ENCODE measurements around the gene MAX.
"Not testable (repeated sequence)": the region's sequence is repeated elsewhere in the genome, so short reads cannot be mapped to it uniquely, and the experiment has no call there.

Gene MAX

GRCh38 chr14:65032319-65032718 is 70.0 kb downstream of the MAX start:
- no peak for TF ChIP-seq CTCF (IDR thresholded peaks at IDR 0.05; ENCODE audit: low read depth, low read length)

GRCh38 chr14:65031321-65031720 is 71.0 kb downstream of the MAX start:
- DNase-seq (ENCODE audit: extremely low read depth, low read depth) = not testable (repeated sequence)

More at GRCh38 chr14:65032319-65032718, 70.0 kb downstream of the MAX start:
- no peak for DNase-seq (ENCODE audit: extremely low read depth, low read depth)

- TF ChIP-seq CTCF (IDR thresholded peaks at IDR 0.05; ENCODE audit: low read depth, low read length) = no peak
- no peak for DNase-seq (ENCODE audit: extremely low read depth, low read depth)
Measured at GRCh38 chr14:65028937-65029336, 73.4 kb downstream of the MAX start.

GRCh38 chr14:65027127-65027799 is 75.1 kb downstream of the MAX start:
- TF ChIP-seq CTCF (IDR thresholded peaks at IDR 0.05; ENCODE audit: low read depth, low read length) = no peak
- no peak for DNase-seq (ENCODE audit: extremely low read depth, low read depth)

GRCh38 chr14:65026526-65026925 is 75.8 kb downstream of the MAX start:
- TF ChIP-seq CTCF (IDR thresholded peaks at IDR 0.05; ENCODE audit: low read depth, low read length) = no peak

GRCh38 chr14:65025818-65026217 is 76.5 kb downstream of the MAX start:
- DNase-seq (ENCODE audit: extremely low read depth, low read depth) = no peak
- no peak for TF ChIP-seq CTCF (IDR thresholded peaks at IDR 0.05; ENCODE audit: low read depth, low read length)

More at GRCh38 chr14:65026526-65026925, 75.8 kb downstream of the MAX start:
- DNase-seq (ENCODE audit: extremely low read depth, low read depth) = no peak
